Fibroblast of the conjunctiva (primary cell): ENCODE results near the gene ZMYND15.

Source experiments
- DNase-seq: peaks from one replicate; pipeline ENCODE4 v3.0.0-alpha.2; 2010; ENCODE audit warnings: low read depth

Gene ZMYND15

GRCh38 chr17:4788159-4788806 lies 48.6 kb downstream of the ZMYND15 start:
- peak; percentile 30 for DNase-seq

GRCh38 chr17:4788807-4789700 lies 49.4 kb downstream of the ZMYND15 start, which contains the start of gene GLTPD2:
Gene GLTPD2, plus strand, starts transcription at chr17:4788964. Its CDS starts 48 bp downstream, at chr17:4789012.
- no peak for DNase-seq

GRCh38 chr17:4789701-4789950 lies 50.0 kb downstream of the ZMYND15 start:
- DNase-seq: no peak

- peak; percentile 74 for DNase-seq
Observed at GRCh38 chr17:4789951-4790704, 50.5 kb downstream of the ZMYND15 start.

- DNase-seq: no peak
Observed at GRCh38 chr17:4790705-4791088, 51.1 kb downstream of the ZMYND15 start.

GRCh38 chr17:4795168-4795567 lies 55.5 kb downstream of the ZMYND15 start:
- no peak for DNase-seq
